Activated T-cell treated with anti-CD3 and anti-CD28 coated beads, Interleukin-2, amount 50 U/mL, for 4 hours (primary cell): ENCODE results near the gene PTPRC. TPM values are rescaled to one million over a fixed set of nuclear protein-coding genes. Genes with fewer than 3 reads are reported as not detected.
A peak's percentile ranks its signal among the peaks of the same experiment; 100 is the strongest.

Source experiments
- ATAC-seq, 2 donors: fragments of 200-7000 bp; cut with Tn5 transposase; one replicate each; pipeline ENCODE4 v1.10.0; 2021
- DNase-seq: peaks from one replicate; pipeline ENCODE4 v3.0.0-alpha.2; 2020
- H3K27me3 Mint-ChIP-seq: one replicate; pipeline ENCODE4 v1.8.0; 2021; ENCODE audit warnings: low read depth, mixed read lengths
- H3K36me3 Mint-ChIP-seq: one replicate; pipeline ENCODE4 v1.8.0; 2022; ENCODE audit warnings: mixed read lengths; ENCODE audit not compliant: insufficient read depth
- H3K4me1 Mint-ChIP-seq: one replicate; pipeline ENCODE4 v1.8.0; 2021; ENCODE audit warnings: low read depth, mixed read lengths
- H3K4me3 Mint-ChIP-seq: one replicate; pipeline ENCODE4 v1.8.0; 2021; ENCODE audit warnings: mild to moderate bottlenecking, moderate library complexity, mixed read lengths
- H3K9me3 Mint-ChIP-seq: one replicate; pipeline ENCODE4 v1.8.0; 2021; ENCODE audit warnings: mixed read lengths
- total RNA-seq, 3 donors: library from RNA; stranded (reverse); gene quantifications; one replicate each; pipeline ENCODE4 v1.2.1, GENCODE V29; 2021

PTPRC gene
- total RNA-seq, 3 donors from 2014 or later, result 181 to 243 (median 224) TPM

- ATAC-seq, result peak; percentile 90 to 92
- Mint-ChIP-seq H3K4me1 (peaks cover 80% of the 10 kb centered on the region), H3K4me3 (peak overlapping the region; percentile 65), H3K36me3 (peaks cover 19% of the 10 kb centered on the region), H3K9me3 (no peaks in the 10 kb centered on the region), H3K27me3 (no peaks in the 10 kb centered on the region)
- DNase-seq, result peak; percentile 65
Measured at GRCh38 chr1:198681831-198682759, 43.3 kb downstream of the PTPRC start.

GRCh38 chr1:198682850-198683249 is 44.0 kb downstream of the PTPRC start:
- Mint-ChIP-seq H3K36me3 (peaks cover 13% of the 10 kb centered on the region), H3K4me1 (peaks cover 79% of the 10 kb centered on the region), H3K4me3 (peak overlapping the region; percentile 65), H3K27me3 (no peaks in the 10 kb centered on the region), H3K9me3 (no peaks in the 10 kb centered on the region)
- no peak for DNase-seq
- no peak for ATAC-seq

GRCh38 chr1:198683449-198683848 is 44.6 kb downstream of the PTPRC start:
- Mint-ChIP-seq H3K36me3 (peaks cover 13% of the 10 kb centered on the region), H3K9me3 (no peaks in the 10 kb centered on the region), H3K4me1 (peaks cover 79% of the 10 kb centered on the region), H3K4me3 (peak overlapping the region; percentile 65), H3K27me3 (no peaks in the 10 kb centered on the region)
- ATAC-seq, result no peak
- DNase-seq, result no peak

GRCh38 chr1:198686069-198686728 is 47.4 kb downstream of the PTPRC start:
- Mint-ChIP-seq H3K36me3 (peaks cover 22% of the 10 kb centered on the region), H3K4me3 (peak overlapping the region; percentile 53), H3K27me3 (no peaks in the 10 kb centered on the region), H3K9me3 (no peaks in the 10 kb centered on the region), H3K4me1 (peaks cover 82% of the 10 kb centered on the region)
- ATAC-seq, result no peak
- DNase-seq, result no peak

GRCh38 chr1:198687429-198687828 is 48.6 kb downstream of the PTPRC start:
- DNase-seq (no peak), ATAC-seq (no peak)
- H3K4me3 Mint-ChIP-seq, result no peak overlapping the region
- H3K27me3 Mint-ChIP-seq, result no peaks in the 10 kb centered on the region
- no peaks in the 10 kb centered on the region for H3K9me3 Mint-ChIP-seq
- H3K4me1 Mint-ChIP-seq, result peaks cover 84% of the 10 kb centered on the region
- peaks cover 27% of the 10 kb centered on the region for H3K36me3 Mint-ChIP-seq

- DNase-seq (no peak), ATAC-seq (peak; percentile 63 to 72)
- peaks cover 39% of the 10 kb centered on the region for H3K36me3 Mint-ChIP-seq
- peak overlapping the region; percentile 46 for H3K4me3 Mint-ChIP-seq
- no peaks in the 10 kb centered on the region for H3K27me3 Mint-ChIP-seq
- no peaks in the 10 kb centered on the region for H3K9me3 Mint-ChIP-seq
- peaks cover 80% of the 10 kb centered on the region for H3K4me1 Mint-ChIP-seq
Measured at GRCh38 chr1:198691063-198691462, 52.2 kb downstream of the PTPRC start.

- Mint-ChIP-seq H3K9me3 (no peaks in the 10 kb centered on the region), H3K27me3 (no peaks in the 10 kb centered on the region), H3K36me3 (peaks cover 57% of the 10 kb centered on the region), H3K4me3 (no peak overlapping the region), H3K4me1 (peaks cover 82% of the 10 kb centered on the region)
- ATAC-seq (peak; percentile 75 to 80), DNase-seq (no peak)
Measured at GRCh38 chr1:198693321-198693720, 54.5 kb downstream of the PTPRC start.

- Mint-ChIP-seq H3K4me3 (no peak overlapping the region), H3K36me3 (peaks cover 61% of the 10 kb centered on the region)
Measured at GRCh38 chr1:198694542-198694941, 55.7 kb downstream of the PTPRC start.

GRCh38 chr1:198696211-198696610 is 57.4 kb downstream of the PTPRC start:
- Mint-ChIP-seq H3K4me3 (peak overlapping the region; percentile 4), H3K9me3 (no peaks in the 10 kb centered on the region), H3K4me1 (peaks cover 82% of the 10 kb centered on the region), H3K36me3 (peaks cover 63% of the 10 kb centered on the region), H3K27me3 (no peaks in the 10 kb centered on the region)
- DNase-seq (no peak), ATAC-seq (no peak)

More at GRCh38 chr1:198694542-198694941, 55.7 kb downstream of the PTPRC start:
- no peaks in the 10 kb centered on the region for H3K27me3 Mint-ChIP-seq
- H3K4me1 Mint-ChIP-seq, result peaks cover 80% of the 10 kb centered on the region
- DNase-seq, result no peak
- no peaks in the 10 kb centered on the region for H3K9me3 Mint-ChIP-seq
- no peak for ATAC-seq

- peak overlapping the region; percentile 3 for H3K4me3 Mint-ChIP-seq
- ATAC-seq (peak; percentile 82 to 83), DNase-seq (peak; percentile 73)
- H3K27me3 Mint-ChIP-seq, result no peaks in the 10 kb centered on the region
- no peaks in the 10 kb centered on the region for H3K9me3 Mint-ChIP-seq
- peaks cover 82% of the 10 kb centered on the region for H3K4me1 Mint-ChIP-seq
- H3K36me3 Mint-ChIP-seq, result peaks cover 63% of the 10 kb centered on the region
Measured at GRCh38 chr1:198699167-198700015, 60.6 kb downstream of the PTPRC start.

GRCh38 chr1:198700016-198700392 is 61.2 kb downstream of the PTPRC start:
- no peaks in the 10 kb centered on the region for H3K9me3 Mint-ChIP-seq
- ATAC-seq (no peak), DNase-seq (no peak)
- no peaks in the 10 kb centered on the region for H3K27me3 Mint-ChIP-seq
- H3K4me1 Mint-ChIP-seq, result peaks cover 83% of the 10 kb centered on the region
- H3K36me3 Mint-ChIP-seq, result peaks cover 65% of the 10 kb centered on the region
- no peak overlapping the region for H3K4me3 Mint-ChIP-seq

GRCh38 chr1:198700396-198700795 is 61.6 kb downstream of the PTPRC start:
- no peak for ATAC-seq
- Mint-ChIP-seq H3K4me1 (peaks cover 85% of the 10 kb centered on the region), H3K36me3 (peaks cover 69% of the 10 kb centered on the region), H3K27me3 (no peaks in the 10 kb centered on the region), H3K4me3 (no peak overlapping the region), H3K9me3 (no peaks in the 10 kb centered on the region)
- no peak for DNase-seq

- no peaks in the 10 kb centered on the region for H3K27me3 Mint-ChIP-seq
- peaks cover 84% of the 10 kb centered on the region for H3K4me1 Mint-ChIP-seq
- no peak overlapping the region for H3K4me3 Mint-ChIP-seq
- H3K9me3 Mint-ChIP-seq, result no peaks in the 10 kb centered on the region
- no peak for DNase-seq
- peak; percentile 26 to 42 for ATAC-seq
- H3K36me3 Mint-ChIP-seq, result peaks cover 75% of the 10 kb centered on the region
Measured at GRCh38 chr1:198701250-198701649, 62.4 kb downstream of the PTPRC start.
